ENCODE results near the gene IQCN.

GRCh38 chr19:18292810-18293641, 18.8 kb upstream of the IQCN start:
- TF ChIP-seq CTCF (IDR thresholded peaks at IDR 0.05; ENCODE audit: borderline replicate concordance, extremely low read depth, low read length, poor library complexity, severe bottlenecking) (no peak), EZH2 (IDR thresholded peaks at IDR 0.05; ENCODE audit: borderline replicate concordance, low read depth, low read length, severe bottlenecking) (no peak)

Measured in DND-41 (cell line).